H9 (cell line): Measurements from ENCODE around the gene SLC23A2. TPM values are rescaled to one million over a fixed set of nuclear protein-coding genes. Genes with fewer than 3 reads are reported as not detected.
A peak's percentile ranks its signal among the peaks of the same experiment; 100 is the strongest.

Experiments
- DNase-seq: peaks from one replicate; pipeline ENCODE4 v3.0.0-alpha.2; 2017
- H2AFZ ChIP-seq: one replicate; pipeline ENCODE4 v1.6.1; 2013; ENCODE audit warnings: mild to moderate bottlenecking, low read length, control low read depth, moderate library complexity
- H2AK5ac ChIP-seq: 2 replicates; pipeline ENCODE4 v1.6.1; 2013; ENCODE audit warnings: low read length, control low read depth, mixed read lengths; ENCODE audit not compliant: insufficient read length
- H2BK120ac ChIP-seq: one replicate; pipeline ENCODE4 v1.6.1; 2013; ENCODE audit warnings: low read depth, mild to moderate bottlenecking, low read length, control low read depth, inconsistent platforms; ENCODE audit not compliant: poor library complexity, severe bottlenecking
- H2BK12ac ChIP-seq: 2 replicates; pipeline ENCODE4 v1.6.1; 2013; ENCODE audit warnings: low read length, control low read depth, mixed read lengths, low read depth; ENCODE audit not compliant: insufficient read length
- H2BK15ac ChIP-seq: 2 replicates; pipeline ENCODE4 v1.6.1; 2013; ENCODE audit warnings: low read depth, low read length, control low read depth
- H2BK20ac ChIP-seq: one replicate; pipeline ENCODE4 v1.6.1; 2013; ENCODE audit warnings: low read depth, mild to moderate bottlenecking, low read length, control low read depth, inconsistent platforms; ENCODE audit not compliant: poor library complexity, severe bottlenecking
- H2BK5ac ChIP-seq: 2 replicates; pipeline ENCODE4 v1.6.1; 2013; ENCODE audit warnings: low read length, control low read depth, mixed read lengths; ENCODE audit not compliant: insufficient read length
- H3K14ac ChIP-seq: 2 replicates; pipeline ENCODE4 v1.6.1; 2013; ENCODE audit warnings: low read length, control low read depth; ENCODE audit not compliant: insufficient read depth
- H3K18ac ChIP-seq: 2 replicates; pipeline ENCODE4 v1.6.1; 2013; ENCODE audit warnings: low read depth, mild to moderate bottlenecking, mixed read lengths, low read length, control low read depth; ENCODE audit not compliant: insufficient read length
- H3K23ac ChIP-seq: 2 replicates; pipeline ENCODE4 v1.6.1; 2013; ENCODE audit warnings: low read length, control low read depth, mixed read lengths, low read depth; ENCODE audit not compliant: insufficient read length
- H3K23me2 ChIP-seq: 2 replicates; pipeline ENCODE4 v1.6.1; 2013; ENCODE audit warnings: low read depth, mild to moderate bottlenecking, mixed read lengths, low read length, control low read depth; ENCODE audit not compliant: insufficient read length, poor library complexity, severe bottlenecking
- H3K27ac ChIP-seq: 2 replicates; pipeline ENCODE4 v1.5.1; 2013; ENCODE audit warnings: low read length, control low read depth, mixed read lengths, low read depth; ENCODE audit not compliant: insufficient read length
- H3K27me3 ChIP-seq: 2 replicates; pipeline ENCODE4 v1.6.1; 2013; ENCODE audit warnings: low read length, control low read depth, inconsistent platforms; ENCODE audit not compliant: insufficient read depth
- H3K4ac ChIP-seq: 2 replicates; pipeline ENCODE4 v1.6.1; 2013; ENCODE audit warnings: low read depth, mild to moderate bottlenecking, control low read depth, inconsistent platforms, low read length, moderate library complexity
- H3K4me1 ChIP-seq: 2 replicates; pipeline ENCODE4 v1.6.1; 2013; ENCODE audit warnings: low read length, control low read depth, inconsistent platforms; ENCODE audit not compliant: insufficient read depth
- H3K4me2 ChIP-seq: 2 replicates; pipeline ENCODE4 v1.6.1; 2013; ENCODE audit warnings: low read length, control low read depth, mixed read lengths; ENCODE audit not compliant: insufficient read length, insufficient read depth
- H3K56ac ChIP-seq: 2 replicates; pipeline ENCODE4 v1.6.1; 2013; ENCODE audit warnings: low read depth, mild to moderate bottlenecking, mixed read lengths, low read length, control low read depth; ENCODE audit not compliant: insufficient read length
- H3K79me1 ChIP-seq: 2 replicates; pipeline ENCODE4 v1.6.1; 2013; ENCODE audit warnings: low read depth, mild to moderate bottlenecking, moderate library complexity, low read length, control low read depth, inconsistent platforms; ENCODE audit not compliant: insufficient read depth, poor library complexity, severe bottlenecking
- H3K79me2 ChIP-seq: 2 replicates; pipeline ENCODE4 v1.6.1; 2013; ENCODE audit warnings: low read length, control low read depth, inconsistent platforms; ENCODE audit not compliant: insufficient read depth
- H3K9ac ChIP-seq: 2 replicates; pipeline ENCODE4 v1.6.1; 2013; ENCODE audit warnings: low read length, control low read depth, mixed read lengths; ENCODE audit not compliant: insufficient read length; ENCODE audit errors: extremely low read depth
- H3K9me3 ChIP-seq: one replicate; pipeline ENCODE4 v1.6.1; 2013; ENCODE audit warnings: low read depth, low read length, inconsistent platforms; ENCODE audit not compliant: control insufficient read depth
- H3T11ph ChIP-seq: one replicate; pipeline ENCODE4 v1.6.1; 2013; ENCODE audit warnings: mild to moderate bottlenecking, low read length, control low read depth, inconsistent platforms
- H4K20me1 ChIP-seq: one replicate; pipeline ENCODE4 v1.6.1; 2013; ENCODE audit not compliant: control insufficient read depth, insufficient read length, insufficient read depth
- H4K5ac ChIP-seq: 2 replicates; pipeline ENCODE4 v1.6.1; 2013; ENCODE audit warnings: low read depth, mild to moderate bottlenecking, mixed read lengths, low read length, control low read depth; ENCODE audit not compliant: insufficient read length
- H4K8ac ChIP-seq: replicated peaks from 2 replicates; pipeline ENCODE4 v1.6.1; 2013; ENCODE audit warnings: low read length, control low read depth, mixed read lengths, low read depth; ENCODE audit not compliant: insufficient read length
- H4K91ac ChIP-seq: 2 replicates; pipeline ENCODE4 v1.6.1; 2013; ENCODE audit warnings: low read depth, mild to moderate bottlenecking, moderate library complexity, mixed read lengths, low read length, control low read depth; ENCODE audit not compliant: insufficient read length
- H3K27ac Mint-ChIP-seq, 3 experiments: 2 replicates in 2 of 3; 3 replicates in 1 of 3; pipeline ENCODE4 v1.8.0; 2020 to 2021; ENCODE audit warnings: mixed read lengths in 3 of 3, mild to moderate bottlenecking in 1 of 3, moderate library complexity in 1 of 3
- H3K27me3 Mint-ChIP-seq: 2 replicates; pipeline ENCODE4 v1.8.0; 2021; ENCODE audit warnings: low read depth, mild to moderate bottlenecking, moderate library complexity, mixed read lengths
- H3K36me3 Mint-ChIP-seq, 3 experiments: 2 replicates in 2 of 3; 3 replicates in 1 of 3; pipeline ENCODE4 v1.8.0; 2020 to 2021; ENCODE audit warnings: low read depth in 3 of 3, mixed read lengths in 3 of 3; ENCODE audit not compliant: insufficient read depth in 1 of 3
- H3K4me1 Mint-ChIP-seq, 2 experiments: 2 replicates each; pipeline ENCODE4 v1.8.0; 2020; ENCODE audit warnings: mixed read lengths in 2 of 2
- H3K4me3 Mint-ChIP-seq, 2 experiments: 2 replicates in 1 of 2; 3 replicates in 1 of 2; pipeline ENCODE4 v1.8.0; 2020 to 2021; ENCODE audit warnings: mild to moderate bottlenecking in 2 of 2, mixed read lengths in 2 of 2, moderate library complexity in 1 of 2
- H3K9me3 Mint-ChIP-seq, 2 experiments: 2 replicates in 1 of 2; 3 replicates in 1 of 2; pipeline ENCODE4 v1.8.0; 2020; ENCODE audit warnings: mild to moderate bottlenecking in 2 of 2, mixed read lengths in 2 of 2, moderate library complexity in 1 of 2
- WGBS: extraction: QIAGEN DNeasy Blood & Tissue Kit; methylation state at CpG from one replicate; pipeline ENCODE4 v1.1.7; 2013; ENCODE audit warnings: missing lambda C conversion rate, low lambda C conversion rate, mixed read lengths; ENCODE audit not compliant: insufficient read length; ENCODE audit errors: extremely low coverage; 5-methylcytosine and 5-hydroxymethylcytosine counted together
- total RNA-seq: library from RNA; stranded (reverse); gene quantifications from 2 replicates; pipeline ENCODE4 v1.2.1, GENCODE V29; 2021
- TF ChIP-seq, protein P1 (sequence below): fragments of 200-600 bp; sonication (generic); conservative IDR thresholded peaks from 3 replicates; pipeline ENCODE4 v1.8.0; 2021; ENCODE audit warnings: antibody characterized with exemption, mild to moderate bottlenecking

Gene SLC23A2
- total RNA-seq, 1 experiment from 2014 or later = 16.5 TPM

DNA sequence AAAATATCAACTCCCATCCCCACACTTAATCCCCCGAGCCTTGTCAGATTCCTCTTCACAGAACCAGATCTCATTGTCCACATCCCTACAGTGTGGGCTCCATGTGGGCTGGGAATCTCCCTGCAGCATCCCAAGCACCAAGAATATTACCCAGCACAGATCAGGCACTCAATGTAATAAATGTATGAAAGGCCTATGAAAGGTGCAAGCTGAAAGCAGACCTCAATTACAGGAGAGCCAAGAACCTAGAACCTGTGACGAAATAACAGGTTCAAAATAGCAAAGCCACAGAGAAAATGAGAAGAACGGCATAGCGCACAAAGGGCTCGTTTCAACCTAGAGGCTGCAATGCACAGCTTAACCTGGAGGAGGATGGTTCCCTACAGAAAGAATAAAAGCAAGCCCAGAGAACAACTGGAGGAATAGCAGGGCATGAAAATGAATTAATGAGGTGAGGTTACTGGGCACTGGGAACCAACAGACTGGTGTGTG lies 3.1 kb downstream of the SLC23A2 start:
- Histone ChIP-seq H3K79me1 (peaks cover 7% of the 10 kb centered on the region), H3K23me2 (peaks cover 13% of the 10 kb centered on the region), H3K9me3 (no peaks in the 10 kb centered on the region), H3K27ac (no peak overlapping the region), H2BK20ac (no peak overlapping the region), H3K79me2 (no peaks in the 10 kb centered on the region), H4K5ac (no peak overlapping the region), H4K91ac (no peak overlapping the region), H4K8ac (no peak overlapping the region), H3K56ac (no peak overlapping the region), H2AK5ac (no peak overlapping the region), H2BK12ac (no peak overlapping the region), H3K23ac (no peak overlapping the region), H3K4me1 (no peaks in the 10 kb centered on the region), H3K9ac (no peak overlapping the region), H3T11ph (no peak overlapping the region), H3K18ac (no peak overlapping the region), H4K20me1 (no peaks in the 10 kb centered on the region), H3K27me3 (no peaks in the 10 kb centered on the region), H2BK120ac (no peak overlapping the region), H3K14ac (no peak overlapping the region), H2AFZ (no peak overlapping the region), H3K4me2 (no peak overlapping the region), H2BK15ac (no peak overlapping the region), H3K4ac (no peak overlapping the region), H2BK5ac (no peak overlapping the region)
- Mint-ChIP-seq H3K9me3 (no peaks in the 10 kb centered on the region), H3K27ac (peak overlapping the region in 1 of 3 experiments; percentile 60; a peak in 1 of 7 replicates), H3K4me3 (peak overlapping the region in 1 of 2 experiments; percentile 8; a peak in 2 of 5 replicates), H3K36me3 (no peaks in the 10 kb centered on the region), H3K27me3 (peaks cover 9% of the 10 kb centered on the region), H3K4me1 (peaks cover 22 to 30% of the 10 kb centered on the region in 2 experiments)
- WGBS = 100% methylated on average over 1 of the region's 5 CpGs
- TF ChIP-seq, protein P1, sequence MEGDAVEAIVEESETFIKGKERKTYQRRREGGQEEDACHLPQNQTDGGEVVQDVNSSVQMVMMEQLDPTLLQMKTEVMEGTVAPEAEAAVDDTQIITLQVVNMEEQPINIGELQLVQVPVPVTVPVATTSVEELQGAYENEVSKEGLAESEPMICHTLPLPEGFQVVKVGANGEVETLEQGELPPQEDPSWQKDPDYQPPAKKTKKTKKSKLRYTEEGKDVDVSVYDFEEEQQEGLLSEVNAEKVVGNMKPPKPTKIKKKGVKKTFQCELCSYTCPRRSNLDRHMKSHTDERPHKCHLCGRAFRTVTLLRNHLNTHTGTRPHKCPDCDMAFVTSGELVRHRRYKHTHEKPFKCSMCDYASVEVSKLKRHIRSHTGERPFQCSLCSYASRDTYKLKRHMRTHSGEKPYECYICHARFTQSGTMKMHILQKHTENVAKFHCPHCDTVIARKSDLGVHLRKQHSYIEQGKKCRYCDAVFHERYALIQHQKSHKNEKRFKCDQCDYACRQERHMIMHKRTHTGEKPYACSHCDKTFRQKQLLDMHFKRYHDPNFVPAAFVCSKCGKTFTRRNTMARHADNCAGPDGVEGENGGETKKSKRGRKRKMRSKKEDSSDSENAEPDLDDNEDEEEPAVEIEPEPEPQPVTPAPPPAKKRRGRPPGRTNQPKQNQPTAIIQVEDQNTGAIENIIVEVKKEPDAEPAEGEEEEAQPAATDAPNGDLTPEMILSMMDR = peak; percentile 43
- no peak for DNase-seq
